ENCODE measurements around the gene HK1. TPM values are rescaled to one million over a fixed set of nuclear protein-coding genes. Genes with fewer than 3 reads are reported as not detected.

Gene HK1
- total and polyA plus RNA-seq, 2 donors (not counting 1 experiment from before 2014, with no cell fraction given): 24.7 to 40.8 TPM

- no peak for ATAC-seq (ENCODE audit: low read depth)
- no peak for TF ChIP-seq CTCF (IDR thresholded peaks at IDR 0.05)
- TF ChIP-seq EZH2 (IDR thresholded peaks at IDR 0.05; ENCODE audit: borderline replicate concordance, insufficient read depth, low read depth, low read length, poor library complexity, severe bottlenecking): no peak
- peak overlapping the region; percentile 41 for H3K27ac Mint-ChIP-seq
- Histone ChIP-seq H3K9me3 (ENCODE audit: control extremely low read depth in 1 of 3, control insufficient read depth in 2 of 3, insufficient read depth in 1 of 3, low read length in 2 of 3) (peaks cover 0 to 9% (median 0%) of the 10 kb centered on the region in 3 donors), H4K20me1 (ENCODE audit: control insufficient read depth, insufficient read depth, low read length, poor library complexity, severe bottlenecking) (no peaks in the 10 kb centered on the region), H2AFZ (ENCODE audit: insufficient read depth, low read depth, low read length, poor library complexity, severe bottlenecking) (peak overlapping the region; percentile 78), H3K9ac (ENCODE audit: low read length) (peak overlapping the region; percentile 57), H3K4me2 (replicated peaks; ENCODE audit: low read depth, low read length, poor library complexity, severe bottlenecking) (peak overlapping the region; percentile 81), H3K4me3 (ENCODE audit: control extremely low read depth in 1 of 5, extremely low read depth in 1 of 5, insufficient read depth in 1 of 5, low read depth in 2 of 5, low read length in 4 of 5) (peak overlapping the region in 3 of 5 experiments; percentile 36 to 58 (median 42)), H3K36me3 (replicated peaks in 1 of 2; ENCODE audit: control extremely low read depth in 1 of 2, control insufficient read depth in 1 of 2, extremely low read depth in 1 of 2, insufficient read depth in 2 of 2, low read length in 1 of 2) (peaks cover 0 to 2% of the 10 kb centered on the region in 2 experiments), H3K4me1 (ENCODE audit: control insufficient read depth in 2 of 2, insufficient read depth in 2 of 2, low read length in 2 of 2) (peaks cover 21 to 33% of the 10 kb centered on the region in 2 donors), H3K79me2 (ENCODE audit: control insufficient read depth, insufficient read depth, low read length) (no peaks in the 10 kb centered on the region), H3K27ac (ENCODE audit: low read length in 2 of 2) (no peak overlapping the region), H3K27me3 (replicated peaks in 1 of 4; ENCODE audit: control extremely low read depth in 1 of 4, control insufficient read depth in 3 of 4, insufficient read depth in 4 of 4, low read length in 3 of 4) (no peaks in the 10 kb centered on the region)
- 65% methylated on average over 10 of the region's 14 CpGs for WGBS (ENCODE audit: insufficient coverage)
- H3K4me1 Mint-ChIP-seq: peaks cover 25% of the 10 kb centered on the region
- H3K4me3 Mint-ChIP-seq: peak overlapping the region; percentile 64
- H3K27me3 Mint-ChIP-seq: no peaks in the 10 kb centered on the region
- CTCF ChIA-PET: interaction anchor here (0.5 to 2.2 kb wide), 17 partner anchors 7 to 1170 kb away, joined by 3 to 28 read pairs (median 4); partner anchors contain the start of gene DDX21
- DNase-seq: peak; percentile 58
- H3K9me3 Mint-ChIP-seq (ENCODE audit: insufficient read depth): no peaks in the 10 kb centered on the region
- POLR2A ChIA-PET: interaction anchor here (0.8 to 1.6 kb wide), 2 partner anchors 89 to 108 kb away, joined by 7 read pairs; no protein-coding TSS in a partner anchor
- intact Hi-C loops (cut with micrococcal nuclease): loop anchor here (1.0 to 5.0 kb wide), 6 partner anchors 89 to 740 kb away; partner anchors contain the start of genes CCAR1, KIFBP and TYSND1
Observed at GRCh38 chr10:69407621-69408301, 129.5 kb downstream of the HK1 start.
